Stimulated activated naive CD4-positive, alpha-beta T cell (primary cell): ENCODE measurements around the gene UTY.

Source experiments
- DNase-seq, 6 experiments: peaks; one replicate each; lab custom pipeline; 2025; lab: John Stamatoyannopoulos, UW

Gene UTY

GRCh38 chrY:13479828-13480227 is at the start of gene UTY:
Gene UTY, minus strand, starts transcription at chrY:13480033. Its CDS starts 368 bp downstream, at chrY:13479665.
- peak in 3 of 6 experiments; percentile 61 to 75 (median 61) for DNase-seq

DNA sequence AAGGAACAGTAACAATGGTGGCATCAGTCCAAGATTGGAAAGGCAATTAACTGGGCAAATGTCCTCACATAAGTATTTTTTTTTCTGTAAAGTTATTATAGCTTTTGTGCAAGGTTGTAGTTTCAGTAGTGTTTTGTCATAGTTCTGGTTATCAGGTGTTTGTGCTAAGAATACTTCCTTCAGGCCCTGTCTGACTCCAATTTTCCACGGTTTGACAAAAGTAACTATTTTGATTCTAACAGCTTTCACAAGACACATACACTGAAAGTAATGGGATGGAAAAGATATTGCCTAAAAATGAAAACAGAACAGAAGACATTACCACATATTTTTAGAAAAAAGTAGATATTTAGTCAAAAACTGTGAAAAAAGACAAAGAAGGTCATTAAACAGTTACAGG is 40.6 kb upstream of the UTY start:
- DNase-seq = no peak

DNA sequence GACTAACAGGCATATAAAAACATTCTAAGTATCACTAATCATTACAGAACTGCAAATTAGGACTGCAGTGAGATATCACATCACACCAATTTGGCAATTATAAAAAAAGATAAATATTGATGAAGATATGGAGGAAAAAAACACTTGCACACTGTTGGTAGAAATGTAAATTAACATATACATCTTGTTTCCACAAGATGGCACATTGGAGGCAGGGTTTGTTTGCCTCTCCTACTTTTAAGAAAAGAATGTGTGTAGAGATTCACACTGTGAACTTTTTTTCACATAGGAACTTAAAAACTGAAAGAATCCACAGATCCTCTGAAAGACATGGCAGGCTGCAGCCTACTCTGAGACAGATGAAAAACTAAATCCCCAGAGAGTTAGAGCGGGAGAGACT is 21.4 kb upstream of the UTY start:
- peak in 1 of 6 experiments; percentile 0 for DNase-seq

DNA sequence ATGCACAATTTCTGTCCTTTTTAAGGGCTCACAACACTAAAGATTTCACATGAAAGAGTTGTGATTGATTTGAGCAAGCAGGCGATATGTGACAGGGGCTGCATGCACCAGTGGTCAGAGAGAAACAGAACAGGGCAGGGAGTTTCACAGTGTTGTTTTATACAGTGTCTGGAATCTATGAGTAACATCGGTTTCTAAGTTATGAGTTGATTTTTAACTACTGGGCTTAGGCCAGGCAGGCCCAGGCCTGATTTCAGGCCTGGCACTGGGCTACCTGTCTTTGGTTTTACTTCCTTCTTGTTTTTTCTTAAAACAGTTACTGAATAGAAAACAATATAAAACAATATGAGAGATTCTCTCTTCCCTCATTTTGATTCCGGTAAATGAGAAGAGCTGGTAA is 13.9 kb upstream of the UTY start:
- DNase-seq = no peak

DNA sequence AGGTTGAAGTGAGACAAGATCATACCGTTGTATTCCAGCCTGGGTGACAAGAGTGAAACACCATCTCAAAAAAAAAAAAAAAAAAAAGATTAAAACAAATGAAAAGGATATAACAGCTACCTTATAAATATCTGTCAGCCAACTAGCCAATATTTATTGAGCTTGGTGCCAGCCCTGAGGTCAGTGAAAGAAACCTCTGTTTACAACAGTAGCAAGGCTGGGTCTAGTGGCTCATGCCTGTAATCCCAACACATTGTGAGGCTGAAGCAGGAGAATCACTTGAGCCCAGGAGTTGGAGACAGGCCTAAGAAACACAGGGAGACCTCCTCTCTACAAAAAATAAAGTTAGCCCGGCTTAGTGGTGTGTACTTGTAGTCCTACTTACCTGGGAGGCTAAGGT is 12.6 kb upstream of the UTY start:
- no peak for DNase-seq

GRCh38 chrY:13488738-13489137 is 8.9 kb upstream of the UTY start:
- peak in 1 of 6 experiments; percentile 0 for DNase-seq

DNA sequence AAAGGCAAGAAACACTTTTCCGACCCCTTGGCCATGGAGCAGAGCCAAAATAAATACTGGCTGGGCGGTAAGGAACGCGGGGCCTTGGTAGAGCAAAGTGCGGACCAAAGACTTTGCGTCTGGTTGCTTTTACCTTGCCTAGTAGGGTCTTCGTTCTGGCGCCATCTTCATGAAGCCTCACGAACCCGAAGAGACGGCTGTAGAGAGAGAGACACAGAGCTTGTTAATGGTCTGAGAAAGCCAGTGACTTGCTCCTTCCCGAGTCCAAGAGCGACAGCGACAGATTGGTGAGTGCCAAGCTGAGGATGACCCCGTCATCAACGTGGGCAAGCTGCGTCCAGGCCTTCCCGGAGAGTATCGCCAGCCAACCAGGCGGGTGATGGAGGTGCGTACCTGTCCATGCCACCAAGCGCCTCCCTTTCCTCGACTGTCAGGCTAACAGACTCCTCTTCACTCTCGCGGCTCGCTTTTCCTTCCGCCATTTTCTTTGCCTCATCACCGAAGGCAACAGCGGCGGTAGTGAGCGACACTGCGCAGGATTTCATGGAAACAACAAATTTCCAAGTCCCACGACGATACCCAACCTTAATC is 617 bp downstream of the UTY start:
- DNase-seq = peak in 3 of 6 experiments; percentile 50 to 59 (median 58)

- peak in 3 of 6 experiments; percentile 12 to 46 (median 40) for DNase-seq
Observed at GRCh38 chrY:13478126-13478785, 1.6 kb downstream of the UTY start.

GRCh38 chrY:13474997-13475396 is 4.8 kb downstream of the UTY start:
- DNase-seq = no peak

DNA sequence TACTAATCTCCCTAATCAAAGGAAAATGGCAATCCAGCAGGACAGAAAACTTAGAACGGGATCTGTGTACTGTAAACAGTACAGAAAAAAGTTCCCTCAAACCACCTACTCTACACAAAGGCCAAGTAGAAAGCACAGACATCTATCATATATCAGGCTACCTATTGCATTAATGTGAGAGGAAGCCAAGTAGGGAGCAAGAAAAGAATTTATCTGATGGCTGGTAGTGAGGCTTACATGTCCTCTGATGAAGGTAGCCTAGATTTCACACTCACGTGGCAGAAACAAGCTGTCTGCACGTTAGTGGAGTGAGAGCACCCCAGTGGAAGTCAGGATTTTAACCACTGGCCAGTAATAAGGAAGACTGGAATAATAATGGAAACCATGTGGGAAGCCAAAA is 28.3 kb downstream of the UTY start:
- no peak for DNase-seq

- no peak for DNase-seq
Observed at GRCh38 chrY:13450596-13451130, 29.2 kb downstream of the UTY start.

GRCh38 chrY:13445566-13445965 is 34.3 kb downstream of the UTY start:
- DNase-seq = no peak

DNA sequence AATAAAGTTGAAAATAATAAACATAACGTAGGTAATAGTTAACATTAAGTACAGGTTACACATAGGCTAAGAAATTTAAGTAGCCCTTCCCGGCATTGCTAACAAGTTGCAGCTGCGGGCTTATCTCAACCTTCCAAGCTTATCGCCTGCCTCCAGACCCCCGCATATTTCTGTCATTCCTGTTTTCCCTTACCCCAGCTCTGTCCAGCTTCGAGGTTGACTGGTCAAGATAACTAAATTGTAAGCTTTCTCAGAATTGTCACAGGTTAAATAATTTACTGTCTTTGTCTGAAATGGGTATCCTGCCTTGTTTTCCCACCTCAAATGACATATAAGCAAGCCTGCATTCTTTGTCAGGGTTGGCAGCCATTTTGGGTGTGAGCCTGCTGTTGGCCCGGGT is 36.7 kb downstream of the UTY start:
- DNase-seq = no peak

DNA sequence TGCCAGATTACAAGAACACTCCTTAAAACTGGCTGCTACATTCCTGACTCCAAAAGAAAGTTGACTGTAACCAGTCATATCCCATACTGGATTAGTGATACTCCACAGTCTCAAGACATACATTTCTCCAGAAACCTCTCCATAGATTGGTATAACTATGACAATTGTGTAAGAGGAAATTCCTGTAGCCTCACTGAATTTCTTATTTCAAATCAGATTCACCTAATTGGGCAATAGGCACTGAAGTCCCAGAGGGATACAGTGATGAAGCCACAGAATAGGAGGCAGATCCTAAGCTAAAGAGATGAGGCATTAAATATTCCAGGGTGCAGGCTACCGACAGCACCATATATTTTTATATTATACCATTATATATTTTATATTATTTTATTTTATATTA is 39.0 kb downstream of the UTY start:
- no peak for DNase-seq

GRCh38 chrY:13435968-13436937 is 43.6 kb downstream of the UTY start:
- peak in 3 of 6 experiments; percentile 6 to 47 (median 30) for DNase-seq

- no peak for DNase-seq
Observed at GRCh38 chrY:13435206-13435967, 44.4 kb downstream of the UTY start.

GRCh38 chrY:13432293-13433025 is 47.4 kb downstream of the UTY start:
- DNase-seq = no peak

DNA sequence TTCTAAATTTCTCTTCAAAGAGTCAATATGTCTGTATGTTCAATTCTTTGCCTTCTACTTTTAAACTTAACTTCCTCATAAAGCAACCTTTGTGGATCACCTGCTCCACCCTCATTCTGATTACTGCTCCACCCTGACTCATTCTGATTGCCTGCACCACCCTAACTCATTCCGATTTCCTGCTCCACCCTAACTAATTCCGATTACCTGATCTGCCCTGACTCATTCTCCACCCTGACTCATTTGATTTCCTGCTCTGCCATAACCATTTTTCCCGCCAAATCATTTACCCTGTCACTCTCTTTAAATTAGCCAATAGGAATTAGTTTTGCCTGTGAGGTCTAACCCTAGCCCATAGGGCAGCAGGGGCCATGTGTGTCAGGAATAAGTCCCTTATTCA is 50.3 kb downstream of the UTY start:
- no peak for DNase-seq

DNA sequence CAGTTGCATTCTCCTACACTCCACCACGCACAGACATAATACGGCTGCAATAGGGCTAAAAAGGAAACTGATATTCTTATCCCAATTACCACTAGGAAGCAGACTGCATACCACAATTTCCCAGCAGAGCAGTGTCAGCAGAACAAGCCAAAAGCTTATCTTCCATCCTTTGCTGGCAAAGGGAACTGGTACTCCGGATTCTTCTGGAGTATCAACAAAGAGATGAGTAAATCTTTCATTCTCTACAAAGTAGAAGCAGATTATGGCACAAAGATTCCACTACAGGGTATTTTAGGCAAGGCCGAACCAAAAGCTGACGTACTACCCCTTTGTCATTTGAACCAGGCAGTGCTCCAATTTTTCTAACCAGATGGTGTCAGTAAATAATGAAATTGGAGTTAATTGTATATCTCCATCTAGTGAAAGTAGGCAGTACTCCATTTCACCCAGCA is 56.5 kb downstream of the UTY start:
- no peak for DNase-seq

- DNase-seq = no peak
Observed at GRCh38 chrY:13416869-13417661, 62.8 kb downstream of the UTY start.
